ENCODE results near the gene SLC22A5.
"Not testable (repeated sequence)": the region's sequence is repeated elsewhere in the genome, so short reads cannot be mapped to it uniquely, and the experiment has no call there.

SLC22A5 gene

GRCh38 chr5:132405646-132406045 is 36.1 kb downstream of the SLC22A5 start:
- no peak overlapping the region for H3K9ac ChIP-seq (ENCODE audit: low read depth, low read length)
- H3K27ac ChIP-seq (ENCODE audit: low read depth, low read length) = no peak overlapping the region
- WGBS = 72% methylated on average over 1 of the region's 1 CpG
- peaks cover 6% of the 10 kb centered on the region for H3K4me1 ChIP-seq (ENCODE audit: insufficient read depth, low read length)
- no peaks in the 10 kb centered on the region for H3K9me3 ChIP-seq (ENCODE audit: insufficient read depth, low read depth, low read length)
- peaks cover 10% of the 10 kb centered on the region; the same call in 1 of the 2 replicates for H3K27me3 ChIP-seq (ENCODE audit: insufficient read depth, low read length)
- no peaks in the 10 kb centered on the region for H3K36me3 ChIP-seq (ENCODE audit: insufficient read depth, low read length)
- no peak overlapping the region for H3K4me3 ChIP-seq (ENCODE audit: low read length)

- H3K4me3 ChIP-seq (ENCODE audit: low read length) = no peak overlapping the region
- no peaks in the 10 kb centered on the region for H3K9me3 ChIP-seq (ENCODE audit: insufficient read depth, low read depth, low read length)
- 80% methylated on average over 4 of the region's 4 CpGs for WGBS
- H3K27me3 ChIP-seq (ENCODE audit: insufficient read depth, low read length) = peaks cover 10% of the 10 kb centered on the region; the same call in 1 of the 2 replicates
- no peak overlapping the region for H3K27ac ChIP-seq (ENCODE audit: low read depth, low read length)
- H3K4me1 ChIP-seq (ENCODE audit: insufficient read depth, low read length) = peaks cover 8% of the 10 kb centered on the region
- no peak overlapping the region for H3K9ac ChIP-seq (ENCODE audit: low read depth, low read length)
- H3K36me3 ChIP-seq (ENCODE audit: insufficient read depth, low read length) = no peaks in the 10 kb centered on the region
Observed at GRCh38 chr5:132406144-132406783, 36.8 kb downstream of the SLC22A5 start.

- no peaks in the 10 kb centered on the region for H3K9me3 ChIP-seq (ENCODE audit: insufficient read depth, low read depth, low read length)
- peaks cover 10% of the 10 kb centered on the region; the same call in 1 of the 2 replicates for H3K27me3 ChIP-seq (ENCODE audit: insufficient read depth, low read length)
- no peak overlapping the region for H3K27ac ChIP-seq (ENCODE audit: low read depth, low read length)
- 96% methylated on average over 3 of the region's 3 CpGs for WGBS
- H3K4me3 ChIP-seq (ENCODE audit: low read length) = no peak overlapping the region
- no peak overlapping the region for H3K9ac ChIP-seq (ENCODE audit: low read depth, low read length)
- H3K36me3 ChIP-seq (ENCODE audit: insufficient read depth, low read length) = no peaks in the 10 kb centered on the region
- H3K4me1 ChIP-seq (ENCODE audit: insufficient read depth, low read length) = peaks cover 9% of the 10 kb centered on the region
Observed at GRCh38 chr5:132407970-132408369, 38.5 kb downstream of the SLC22A5 start.

GRCh38 chr5:132408456-132408855 is 38.9 kb downstream of the SLC22A5 start:
- Histone ChIP-seq H3K9me3 (ENCODE audit: insufficient read depth, low read depth, low read length) (no peaks in the 10 kb centered on the region), H3K4me3 (ENCODE audit: low read length) (no peak overlapping the region), H3K4me1 (ENCODE audit: insufficient read depth, low read length) (peaks cover 9% of the 10 kb centered on the region), H3K9ac (ENCODE audit: low read depth, low read length) (no peak overlapping the region), H3K27me3 (ENCODE audit: insufficient read depth, low read length) (peaks cover 10% of the 10 kb centered on the region; the same call in 1 of the 2 replicates), H3K36me3 (ENCODE audit: insufficient read depth, low read length) (no peaks in the 10 kb centered on the region), H3K27ac (ENCODE audit: low read depth, low read length) (no peak overlapping the region)
- WGBS = 78% methylated on average over 6 of the region's 6 CpGs

- 95% methylated on average over 2 of the region's 2 CpGs for WGBS
Observed at GRCh38 chr5:132408965-132409364, 39.5 kb downstream of the SLC22A5 start.

GRCh38 chr5:132410451-132411303 is 41.2 kb downstream of the SLC22A5 start:
- Histone ChIP-seq H3K9me3 (ENCODE audit: insufficient read depth, low read depth, low read length) (no peaks in the 10 kb centered on the region), H3K4me3 (ENCODE audit: low read length) (peak overlapping the region; percentile 73), H3K9ac (ENCODE audit: low read depth, low read length) (peak overlapping the region; percentile 87), H3K4me1 (ENCODE audit: insufficient read depth, low read length) (peaks cover 9% of the 10 kb centered on the region), H3K36me3 (ENCODE audit: insufficient read depth, low read length) (no peaks in the 10 kb centered on the region), H3K27ac (ENCODE audit: low read depth, low read length) (peak overlapping the region; percentile 85), H3K27me3 (ENCODE audit: insufficient read depth, low read length) (peaks cover 10% of the 10 kb centered on the region; the same call in 1 of the 2 replicates)
- 2% methylated on average over 90 of the region's 90 CpGs for WGBS

More at GRCh38 chr5:132408965-132409364, 39.5 kb downstream of the SLC22A5 start:
- H3K36me3 ChIP-seq (ENCODE audit: insufficient read depth, low read length) = no peaks in the 10 kb centered on the region
- no peaks in the 10 kb centered on the region for H3K9me3 ChIP-seq (ENCODE audit: insufficient read depth, low read depth, low read length)
- H3K27me3 ChIP-seq (ENCODE audit: insufficient read depth, low read length) = peaks cover 10% of the 10 kb centered on the region; the same call in 1 of the 2 replicates
- H3K9ac ChIP-seq (ENCODE audit: low read depth, low read length) = no peak overlapping the region
- H3K4me3 ChIP-seq (ENCODE audit: low read length) = no peak overlapping the region
- peaks cover 9% of the 10 kb centered on the region for H3K4me1 ChIP-seq (ENCODE audit: insufficient read depth, low read length)
- H3K27ac ChIP-seq (ENCODE audit: low read depth, low read length) = no peak overlapping the region

- peak overlapping the region; percentile 73 for H3K4me3 ChIP-seq (ENCODE audit: low read length)
- H3K9me3 ChIP-seq (ENCODE audit: insufficient read depth, low read depth, low read length) = no peaks in the 10 kb centered on the region
- H3K27ac ChIP-seq (ENCODE audit: low read depth, low read length) = peak overlapping the region; percentile 60; the same call in 1 of the 2 replicates
- no peaks in the 10 kb centered on the region for H3K36me3 ChIP-seq (ENCODE audit: insufficient read depth, low read length)
- peaks cover 9% of the 10 kb centered on the region for H3K4me1 ChIP-seq (ENCODE audit: insufficient read depth, low read length)
- 88% methylated on average over 8 of the region's 9 CpGs for WGBS
- peak overlapping the region; percentile 87 for H3K9ac ChIP-seq (ENCODE audit: low read depth, low read length)
- H3K27me3 ChIP-seq (ENCODE audit: insufficient read depth, low read length) = peaks cover 10% of the 10 kb centered on the region; the same call in 1 of the 2 replicates
Observed at GRCh38 chr5:132411304-132412013, 41.9 kb downstream of the SLC22A5 start.

GRCh38 chr5:132413567-132413966 is 44.1 kb downstream of the SLC22A5 start:
- Histone ChIP-seq H3K4me3 (ENCODE audit: low read length) (no peak overlapping the region), H3K4me1 (ENCODE audit: insufficient read depth, low read length) (peaks cover 9% of the 10 kb centered on the region), H3K9ac (ENCODE audit: low read depth, low read length) (no peak overlapping the region), H3K27ac (ENCODE audit: low read depth, low read length) (no peak overlapping the region), H3K36me3 (ENCODE audit: insufficient read depth, low read length) (no peaks in the 10 kb centered on the region), H3K27me3 (ENCODE audit: insufficient read depth, low read length) (peaks cover 10% of the 10 kb centered on the region; the same call in 1 of the 2 replicates), H3K9me3 (ENCODE audit: insufficient read depth, low read depth, low read length) (no peaks in the 10 kb centered on the region)

- WGBS = 91% methylated on average over 4 of the region's 5 CpGs
- Histone ChIP-seq H3K4me1 (ENCODE audit: insufficient read depth, low read length) (peaks cover 10% of the 10 kb centered on the region), H3K9me3 (ENCODE audit: insufficient read depth, low read depth, low read length) (no peaks in the 10 kb centered on the region), H3K9ac (ENCODE audit: low read depth, low read length) (no peak overlapping the region), H3K27me3 (ENCODE audit: insufficient read depth, low read length) (peaks cover 3% of the 10 kb centered on the region; the same call in 1 of the 2 replicates), H3K27ac (ENCODE audit: low read depth, low read length) (no peak overlapping the region), H3K4me3 (ENCODE audit: low read length) (no peak overlapping the region), H3K36me3 (ENCODE audit: insufficient read depth, low read length) (no peaks in the 10 kb centered on the region)
Observed at GRCh38 chr5:132414634-132415378, 45.3 kb downstream of the SLC22A5 start.

GRCh38 chr5:132415516-132415915 is 46.0 kb downstream of the SLC22A5 start:
- 92% methylated on average over 7 of the region's 7 CpGs for WGBS
- H3K9ac ChIP-seq (ENCODE audit: low read depth, low read length); H3K9me3 ChIP-seq (ENCODE audit: insufficient read depth, low read depth, low read length); H3K36me3 ChIP-seq (ENCODE audit: insufficient read depth, low read length); H3K27ac ChIP-seq (ENCODE audit: low read depth, low read length); H3K27me3 ChIP-seq (ENCODE audit: insufficient read depth, low read length); H3K4me3 ChIP-seq (ENCODE audit: low read length); H3K4me1 ChIP-seq (ENCODE audit: insufficient read depth, low read length): not testable (repeated sequence)

Measured in HUES64 (cell line).